HG03196 (cell line): ENCODE data around the gene LCP2.

Experiments used
- ATAC-seq: cut with Tn5 transposase; IDR thresholded peaks from one replicate; pipeline ENCODE4 v1.9.1; 2021; ENCODE audit not compliant: unreplicated experiment

The LCP2 gene

DNA sequence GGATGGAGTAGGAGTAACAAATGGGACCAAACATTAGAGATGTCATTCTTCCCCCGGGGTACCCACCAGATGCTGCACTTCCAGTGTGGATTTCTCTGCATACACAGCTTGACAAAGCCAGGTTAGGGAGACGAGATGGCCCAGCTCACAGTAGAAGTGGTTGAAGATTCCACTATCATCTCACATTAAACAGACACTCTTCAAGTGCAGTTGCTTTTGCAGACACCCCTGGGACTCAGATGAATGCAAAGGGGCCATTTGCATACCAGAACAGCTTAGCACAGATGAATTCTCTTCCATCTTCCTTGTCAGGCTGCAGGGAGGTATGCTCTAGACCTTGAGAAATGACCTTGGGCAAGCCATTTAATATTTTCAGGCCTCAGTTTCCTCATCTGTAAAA is 77.4 kb downstream of the LCP2 start:
- no peak for ATAC-seq

- ATAC-seq: no peak
Measured at GRCh38 chr5:170219615-170220014, 78.0 kb downstream of the LCP2 start.

GRCh38 chr5:170218726-170219125 is 78.9 kb downstream of the LCP2 start:
- ATAC-seq: no peak

GRCh38 chr5:170217831-170218230 is 79.7 kb downstream of the LCP2 start:
- no peak for ATAC-seq

- no peak for ATAC-seq
Measured at GRCh38 chr5:170216257-170216864, 81.2 kb downstream of the LCP2 start.

- ATAC-seq: no peak
Measured at GRCh38 chr5:170211575-170212334, 85.8 kb downstream of the LCP2 start.

DNA sequence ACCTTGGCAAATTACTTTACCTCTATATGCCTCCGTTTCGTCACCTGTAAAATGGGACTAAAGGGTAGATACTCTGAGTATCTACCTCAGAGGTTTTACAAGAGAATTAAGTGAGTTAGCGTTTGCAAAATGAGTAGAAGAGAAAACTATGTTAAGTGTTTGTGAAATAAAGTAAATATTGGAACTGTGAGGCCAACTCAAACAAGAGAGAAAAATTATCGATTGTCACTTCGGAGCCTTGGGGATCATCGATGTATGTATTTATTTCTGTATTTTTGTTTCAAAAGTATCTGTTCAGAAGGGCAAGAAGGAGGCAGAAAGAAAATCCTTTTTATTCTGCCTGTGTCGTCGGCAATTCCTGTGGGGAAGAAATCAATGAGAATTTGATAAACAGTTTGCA is 90.6 kb downstream of the LCP2 start:
- ATAC-seq: no peak

DNA sequence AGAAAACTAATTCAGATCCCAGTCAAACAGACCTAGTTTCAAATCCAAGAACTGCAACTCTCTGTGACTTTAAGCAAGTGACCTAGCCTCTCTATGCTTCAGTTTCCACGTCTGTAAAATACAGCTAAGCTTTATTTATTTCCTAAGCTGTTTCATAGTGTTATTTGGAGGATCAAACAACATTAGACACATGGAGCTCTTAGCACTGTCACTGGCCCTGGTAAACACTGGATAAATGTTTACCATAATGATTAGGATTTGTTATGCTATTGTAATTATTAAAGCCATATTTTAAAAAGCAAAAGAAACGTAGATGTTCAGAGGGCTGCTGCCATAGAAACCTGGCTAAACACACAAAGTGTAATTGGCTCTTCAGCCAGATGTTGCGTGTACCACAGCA is 91.4 kb downstream of the LCP2 start:
- ATAC-seq: no peak

GRCh38 chr5:170204202-170204601 is 93.4 kb downstream of the LCP2 start:
- ATAC-seq: no peak

DNA sequence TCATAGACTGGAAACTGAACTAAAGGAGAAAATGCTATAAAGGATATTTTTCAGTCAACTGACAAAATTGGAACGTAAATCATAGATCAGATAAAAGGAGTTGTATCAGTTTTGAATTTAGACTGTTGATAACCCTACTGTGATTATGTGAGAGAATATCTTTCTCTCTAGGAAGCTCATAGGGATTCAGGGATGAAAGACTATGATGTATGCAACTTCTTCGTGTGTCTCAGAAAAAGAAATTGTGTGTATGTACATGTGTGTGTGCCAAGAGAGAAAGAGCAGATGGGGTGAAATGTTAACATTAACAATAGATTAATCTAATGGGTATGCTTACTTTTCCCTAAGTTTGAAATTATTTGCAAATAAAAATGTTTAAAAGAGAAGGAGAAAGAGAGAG is 95.5 kb downstream of the LCP2 start:
- no peak for ATAC-seq

DNA sequence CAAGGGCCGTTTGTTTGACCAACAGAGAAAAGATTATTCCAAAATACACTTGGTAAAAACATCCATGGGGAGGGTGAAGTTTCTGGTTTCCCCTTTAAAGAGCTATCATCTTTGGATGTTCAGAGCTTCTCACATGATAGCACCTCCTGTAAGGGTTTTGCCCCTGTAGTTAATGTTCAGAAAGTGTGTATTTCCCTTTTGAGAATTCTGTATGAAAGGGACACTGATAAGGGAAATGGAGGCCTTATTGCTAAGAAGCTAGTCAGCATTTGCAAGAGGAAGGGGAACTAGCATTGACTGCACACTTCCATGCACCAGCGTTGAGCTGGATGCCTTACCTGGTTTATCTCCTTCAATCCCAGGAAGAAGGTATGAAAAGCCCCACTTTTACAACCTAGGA is 96.3 kb downstream of the LCP2 start:
- no peak for ATAC-seq

- no peak for ATAC-seq
Measured at GRCh38 chr5:170200876-170201275, 96.7 kb downstream of the LCP2 start.
